ENCODE results near the gene WBP4. TPM values are rescaled to one million over a fixed set of nuclear protein-coding genes. Genes with fewer than 3 reads are reported as not detected.

Gene WBP4
- total and polyA plus RNA-seq, 4 donors = 3.9 to 6.8 (median 5.5) TPM

GRCh38 chr13:41056194-41056593, 5.1 kb upstream of the WBP4 start:
- Histone ChIP-seq H3K4me1 (ENCODE audit: control insufficient read depth in 4 of 4, insufficient read depth in 4 of 4, low read length in 3 of 4) (peaks cover 10 to 61% (median 46%) of the 10 kb centered on the region in 4 donors), H3K27ac (ENCODE audit: low read depth in 1 of 2, low read length in 2 of 2) (no peak overlapping the region), H3K36me3 (ENCODE audit: control insufficient read depth in 4 of 4, insufficient read depth in 3 of 4, low read depth in 1 of 4, low read length in 3 of 4) (no peaks in the 10 kb centered on the region), H3K27me3 (ENCODE audit: control insufficient read depth in 4 of 4, insufficient read depth in 4 of 4, low read length in 3 of 4) (no peaks in the 10 kb centered on the region), H3K4me3 (ENCODE audit: low read depth in 1 of 3, low read length in 3 of 3) (no peak overlapping the region), H3K9ac (ENCODE audit: low read depth in 1 of 2, low read length in 2 of 2) (no peak overlapping the region), H3K9me3 (ENCODE audit: control insufficient read depth in 4 of 4, low read length in 3 of 4) (no peaks in the 10 kb centered on the region)
- DNase-seq (ENCODE audit: low spot score) = no peak
- TF ChIP-seq FOXA1 (IDR thresholded peaks at IDR 0.05) (no peak), NR2F2 (IDR thresholded peaks at IDR 0.05) (no peak), JUND (IDR thresholded peaks at IDR 0.05) (no peak), ZBTB33 (IDR thresholded peaks at IDR 0.05) (no peak), TAF1 (conservative IDR thresholded peaks at IDR 0.05) (no peak)

- Histone ChIP-seq H3K27ac (ENCODE audit: low read depth in 1 of 2, low read length in 2 of 2) (peak overlapping the region in 1 of 2 donors; percentile 19), H3K4me1 (ENCODE audit: control insufficient read depth in 4 of 4, insufficient read depth in 4 of 4, low read length in 3 of 4) (peaks cover 10 to 61% (median 44%) of the 10 kb centered on the region in 4 donors), H3K36me3 (ENCODE audit: control insufficient read depth in 4 of 4, insufficient read depth in 3 of 4, low read depth in 1 of 4, low read length in 3 of 4) (no peaks in the 10 kb centered on the region), H3K9ac (ENCODE audit: low read depth in 1 of 2, low read length in 2 of 2) (no peak overlapping the region), H3K4me3 (ENCODE audit: low read depth in 1 of 3, low read length in 3 of 3) (no peak overlapping the region), H3K27me3 (ENCODE audit: control insufficient read depth in 4 of 4, insufficient read depth in 4 of 4, low read length in 3 of 4) (no peaks in the 10 kb centered on the region), H3K9me3 (ENCODE audit: control insufficient read depth in 4 of 4, low read length in 3 of 4) (no peaks in the 10 kb centered on the region)
- no peak for DNase-seq (ENCODE audit: low spot score)
- WGBS = 60% methylated on average over 11 of the region's 11 CpGs
- TF ChIP-seq HNF4A (conservative IDR thresholded peaks at IDR 0.05) = peak; percentile 17 to 26
- TF ChIP-seq HNF4G (IDR thresholded peaks at IDR 0.05) = no peak
- no peak for TF ChIP-seq JUND (IDR thresholded peaks at IDR 0.05)
Observed at GRCh38 chr13:41056826-41057711, 4.2 kb upstream of the WBP4 start.

- no peaks in the 10 kb centered on the region for H3K27me3 ChIP-seq (ENCODE audit: control insufficient read depth in 4 of 4, insufficient read depth in 4 of 4, low read length in 3 of 4)
- no peaks in the 10 kb centered on the region for H3K36me3 ChIP-seq (ENCODE audit: control insufficient read depth in 4 of 4, insufficient read depth in 3 of 4, low read depth in 1 of 4, low read length in 3 of 4)
- TF ChIP-seq ZBTB33 (IDR thresholded peaks at IDR 0.05) (no peak), JUND (IDR thresholded peaks at IDR 0.05) (no peak), REST (IDR thresholded peaks at IDR 0.05) (no peak)
- H3K4me3 ChIP-seq (ENCODE audit: low read depth in 1 of 3, low read length in 3 of 3) = no peak overlapping the region
- H3K27ac ChIP-seq (ENCODE audit: low read depth in 1 of 2, low read length in 2 of 2) = peak overlapping the region; percentile 37 to 47
- H3K4me1 ChIP-seq (ENCODE audit: control insufficient read depth in 4 of 4, insufficient read depth in 4 of 4, low read length in 3 of 4) = peaks cover 10 to 61% (median 49%) of the 10 kb centered on the region in 4 donors
- no peaks in the 10 kb centered on the region for H3K9me3 ChIP-seq (ENCODE audit: control insufficient read depth in 4 of 4, low read length in 3 of 4)
- DNase-seq (ENCODE audit: low spot score) = no peak
- WGBS = 82% methylated on average over 18 of the region's 18 CpGs
- H3K9ac ChIP-seq (ENCODE audit: low read depth in 1 of 2, low read length in 2 of 2) = no peak overlapping the region
Observed at GRCh38 chr13:41058295-41059070, 2.8 kb upstream of the WBP4 start.
